GM23338 (cell line): ENCODE results near the gene DTYMK. TPM values are rescaled to one million over a fixed set of nuclear protein-coding genes. Genes with fewer than 3 reads are reported as not detected.

Source experiments
- ATAC-seq: fragments of 200-7000 bp; cut with Tn5 transposase; 3 replicates; pipeline ENCODE4 v1.9.1; 2020
- DNase-seq: peaks from one replicate; pipeline ENCODE4 v3.0.0-alpha.2; 2015; ENCODE audit warnings: low spot score
- H2AFZ ChIP-seq: fragments of 200-600 bp; sonication (generic); 2 replicates; pipeline ENCODE4 v1.8.0; 2016; ENCODE audit warnings: antibody characterized with exemption, mild to moderate bottlenecking, moderate library complexity
- H3F3A ChIP-seq: fragments of 200-600 bp; sonication (generic); replicated peaks from 2 replicates; pipeline ENCODE4 v1.8.0; 2017; ENCODE audit warnings: antibody characterized with exemption, mixed run types, low read depth
- H3K27ac ChIP-seq: fragments of 200-600 bp; sonication (generic); 2 replicates; pipeline ENCODE4 v1.6.1; 2016; ENCODE audit warnings: low read depth
- H3K27me3 ChIP-seq: fragments of 200-600 bp; sonication (generic); 2 replicates; pipeline ENCODE4 v1.8.0; 2016; ENCODE audit warnings: mild to moderate bottlenecking, mixed run types, moderate library complexity; ENCODE audit not compliant: insufficient read depth
- H3K36me3 ChIP-seq: fragments of 200-600 bp; sonication (generic); 2 replicates; pipeline ENCODE4 v1.8.0; 2016; ENCODE audit warnings: mild to moderate bottlenecking; ENCODE audit not compliant: insufficient read depth
- H3K4me1 ChIP-seq: fragments of 200-600 bp; sonication (generic); 2 replicates; pipeline ENCODE4 v1.8.0; 2016; ENCODE audit warnings: mild to moderate bottlenecking, moderate library complexity; ENCODE audit not compliant: insufficient read depth
- H3K4me2 ChIP-seq: fragments of 200-600 bp; sonication (generic); 2 replicates; pipeline ENCODE4 v1.7.1; 2017; ENCODE audit warnings: mixed run types
- H3K4me3 ChIP-seq: fragments of 200-600 bp; sonication (generic); 2 replicates; pipeline ENCODE4 v1.6.1; 2016; ENCODE audit warnings: mixed run types
- H3K79me2 ChIP-seq: fragments of 200-600 bp; sonication (generic); replicated peaks from 2 replicates; pipeline ENCODE4 v1.8.0; 2017; ENCODE audit warnings: mild to moderate bottlenecking; ENCODE audit not compliant: insufficient read depth
- H3K9me2 ChIP-seq: fragments of 200-600 bp; sonication (generic); 2 replicates; pipeline ENCODE4 v1.8.0; 2017; ENCODE audit not compliant: insufficient read depth
- H4K20me1 ChIP-seq: fragments of 200-600 bp; sonication (generic); replicated peaks from 2 replicates; pipeline ENCODE4 v1.8.0; 2017; ENCODE audit warnings: mild to moderate bottlenecking; ENCODE audit not compliant: insufficient read depth
- H3K27ac Mint-ChIP-seq: 2 replicates; pipeline ENCODE4 v1.8.0; 2020; ENCODE audit warnings: inconsistent platforms, mild to moderate bottlenecking, moderate library complexity, mixed read lengths
- H3K27me3 Mint-ChIP-seq: 3 replicates; pipeline ENCODE4 v1.8.0; 2022; ENCODE audit warnings: low read depth, mild to moderate bottlenecking, moderate library complexity, mixed read lengths, inconsistent platforms; ENCODE audit not compliant: insufficient read depth, poor library complexity
- H3K36me3 Mint-ChIP-seq: 3 replicates; pipeline ENCODE4 v1.8.0; 2021; ENCODE audit warnings: low read depth, mild to moderate bottlenecking, inconsistent platforms, moderate library complexity, mixed read lengths
- H3K4me1 Mint-ChIP-seq: 3 replicates; pipeline ENCODE4 v1.8.0; 2020; ENCODE audit warnings: mild to moderate bottlenecking, inconsistent platforms, mixed read lengths
- H3K4me3 Mint-ChIP-seq: 3 replicates; pipeline ENCODE4 v1.8.0; 2021; ENCODE audit warnings: moderate library complexity, mild to moderate bottlenecking, inconsistent platforms, mixed read lengths
- H3K9me3 Mint-ChIP-seq: 3 replicates; pipeline ENCODE4 v1.8.0; 2020; ENCODE audit warnings: moderate library complexity, mild to moderate bottlenecking, inconsistent platforms, mixed read lengths
- CREB1 ChIP-seq: fragments of 250-450 bp; sonication (Bioruptor Pico); IDR thresholded peaks from 2 replicates; pipeline ENCODE4 v1.5.0; 2020; ENCODE audit warnings: low read depth, mild to moderate bottlenecking, moderate library complexity
- EZH2 ChIP-seq: fragments of 200-600 bp; sonication (generic); IDR thresholded peaks from one replicate; pipeline ENCODE4 v1.8.0; 2017; ENCODE audit warnings: antibody characterized with exemption, mild to moderate bottlenecking, low read depth; ENCODE audit not compliant: unreplicated experiment
- EZH2phosphoT487 ChIP-seq: fragments of 200-600 bp; sonication (generic); IDR thresholded peaks from one replicate; pipeline ENCODE4 v1.8.1; 2018; ENCODE audit warnings: antibody characterized with exemption; ENCODE audit not compliant: unreplicated experiment
- JUNB ChIP-seq: IDR thresholded peaks from one replicate; pipeline ENCODE4 v1.6.1; 2016; ENCODE audit warnings: antibody characterized with exemption; ENCODE audit not compliant: unreplicated experiment
- STAT1 ChIP-seq: IDR thresholded peaks from one replicate; pipeline ENCODE4 v1.6.1; 2016; ENCODE audit warnings: antibody characterized with exemption; ENCODE audit not compliant: unreplicated experiment
- polyA plus RNA-seq: library from polyadenylated mRNA; unstranded; fragments of >200 nt; fragmentation: Nextera tagmentation; extraction: Ambion mirVana; gene quantifications from 2 replicates; pipeline ENCODE4 v1.2.1, GENCODE V29; 2016
- total RNA-seq: library from RNA; depleted of rRNA; stranded (reverse); fragments of >200 nt; shearing (Covaris generic); gene quantifications from 2 replicates; pipeline ENCODE4 v1.2.3, GENCODE V29; 2014
- TF ChIP-seq, protein P1 (sequence below): IDR thresholded peaks from 2 replicates; pipeline ENCODE4 v1.6.1; 2016; ENCODE audit warnings: antibody characterized with exemption
- TF ChIP-seq, protein P2 (sequence below): fragments of 250-450 bp; sonication (Bioruptor Pico); IDR thresholded peaks from 2 replicates; pipeline ENCODE4 v1.5.0; 2020; ENCODE audit warnings: mild to moderate bottlenecking, moderate library complexity
- TF ChIP-seq, protein P3 (sequence below): IDR thresholded peaks from one replicate; pipeline ENCODE4 v1.6.1; 2018; ENCODE audit warnings: antibody characterized with exemption; ENCODE audit not compliant: unreplicated experiment

The DTYMK gene
- total and polyA plus RNA-seq, 2 experiments from 2014 or later: 55.4 to 65.4 TPM

DNA sequence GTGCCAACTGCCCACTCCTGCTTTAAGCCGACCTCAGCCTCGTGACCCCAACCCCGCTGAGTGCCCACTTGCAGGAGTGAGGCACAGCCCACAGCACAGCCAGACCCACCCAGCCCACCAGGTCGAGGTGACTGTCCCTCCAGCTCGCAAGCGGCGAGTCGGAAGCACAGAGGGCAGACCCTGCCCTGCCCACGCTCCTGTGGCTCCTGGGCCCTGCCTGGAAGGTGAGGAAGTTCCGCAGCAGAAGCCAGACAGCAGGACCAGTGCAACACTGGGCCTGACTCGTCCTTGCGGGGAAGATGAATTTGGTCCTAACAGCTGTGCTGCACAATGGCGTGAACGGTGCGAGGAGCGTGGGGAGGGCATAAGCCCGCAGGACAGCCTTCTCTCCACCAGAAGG lies 9.9 kb downstream of the DTYMK start:
- Mint-ChIP-seq H3K27me3 (peaks cover 14% of the 10 kb centered on the region), H3K9me3 (no peaks in the 10 kb centered on the region), H3K27ac (no peak overlapping the region), H3K36me3 (peaks cover 61% of the 10 kb centered on the region), H3K4me3 (no peak overlapping the region), H3K4me1 (peaks cover 5% of the 10 kb centered on the region; the same call in 2 of the 3 replicates)
- H4K20me1 ChIP-seq: peaks cover 8% of the 10 kb centered on the region
- no peak overlapping the region for H3K27ac ChIP-seq
- no peak for ATAC-seq
- H3K36me3 ChIP-seq: peaks cover 4% of the 10 kb centered on the region
- no peaks in the 10 kb centered on the region for H3K27me3 ChIP-seq
- no peak overlapping the region for H3K4me3 ChIP-seq
- no peak for DNase-seq
- no peak overlapping the region for H3K4me2 ChIP-seq
- no peaks in the 10 kb centered on the region for H3K4me1 ChIP-seq
- no peaks in the 10 kb centered on the region for H3K9me2 ChIP-seq
- TF ChIP-seq STAT1 (no peak), JUNB (no peak), EZH2phosphoT487 (no peak), CREB1 (CRISPR knock-in tag) (no peak), EZH2 (no peak)
- TF ChIP-seq, protein P1, sequence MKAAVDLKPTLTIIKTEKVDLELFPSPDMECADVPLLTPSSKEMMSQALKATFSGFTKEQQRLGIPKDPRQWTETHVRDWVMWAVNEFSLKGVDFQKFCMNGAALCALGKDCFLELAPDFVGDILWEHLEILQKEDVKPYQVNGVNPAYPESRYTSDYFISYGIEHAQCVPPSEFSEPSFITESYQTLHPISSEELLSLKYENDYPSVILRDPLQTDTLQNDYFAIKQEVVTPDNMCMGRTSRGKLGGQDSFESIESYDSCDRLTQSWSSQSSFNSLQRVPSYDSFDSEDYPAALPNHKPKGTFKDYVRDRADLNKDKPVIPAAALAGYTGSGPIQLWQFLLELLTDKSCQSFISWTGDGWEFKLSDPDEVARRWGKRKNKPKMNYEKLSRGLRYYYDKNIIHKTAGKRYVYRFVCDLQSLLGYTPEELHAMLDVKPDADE: no peak
- TF ChIP-seq, protein P2, sequence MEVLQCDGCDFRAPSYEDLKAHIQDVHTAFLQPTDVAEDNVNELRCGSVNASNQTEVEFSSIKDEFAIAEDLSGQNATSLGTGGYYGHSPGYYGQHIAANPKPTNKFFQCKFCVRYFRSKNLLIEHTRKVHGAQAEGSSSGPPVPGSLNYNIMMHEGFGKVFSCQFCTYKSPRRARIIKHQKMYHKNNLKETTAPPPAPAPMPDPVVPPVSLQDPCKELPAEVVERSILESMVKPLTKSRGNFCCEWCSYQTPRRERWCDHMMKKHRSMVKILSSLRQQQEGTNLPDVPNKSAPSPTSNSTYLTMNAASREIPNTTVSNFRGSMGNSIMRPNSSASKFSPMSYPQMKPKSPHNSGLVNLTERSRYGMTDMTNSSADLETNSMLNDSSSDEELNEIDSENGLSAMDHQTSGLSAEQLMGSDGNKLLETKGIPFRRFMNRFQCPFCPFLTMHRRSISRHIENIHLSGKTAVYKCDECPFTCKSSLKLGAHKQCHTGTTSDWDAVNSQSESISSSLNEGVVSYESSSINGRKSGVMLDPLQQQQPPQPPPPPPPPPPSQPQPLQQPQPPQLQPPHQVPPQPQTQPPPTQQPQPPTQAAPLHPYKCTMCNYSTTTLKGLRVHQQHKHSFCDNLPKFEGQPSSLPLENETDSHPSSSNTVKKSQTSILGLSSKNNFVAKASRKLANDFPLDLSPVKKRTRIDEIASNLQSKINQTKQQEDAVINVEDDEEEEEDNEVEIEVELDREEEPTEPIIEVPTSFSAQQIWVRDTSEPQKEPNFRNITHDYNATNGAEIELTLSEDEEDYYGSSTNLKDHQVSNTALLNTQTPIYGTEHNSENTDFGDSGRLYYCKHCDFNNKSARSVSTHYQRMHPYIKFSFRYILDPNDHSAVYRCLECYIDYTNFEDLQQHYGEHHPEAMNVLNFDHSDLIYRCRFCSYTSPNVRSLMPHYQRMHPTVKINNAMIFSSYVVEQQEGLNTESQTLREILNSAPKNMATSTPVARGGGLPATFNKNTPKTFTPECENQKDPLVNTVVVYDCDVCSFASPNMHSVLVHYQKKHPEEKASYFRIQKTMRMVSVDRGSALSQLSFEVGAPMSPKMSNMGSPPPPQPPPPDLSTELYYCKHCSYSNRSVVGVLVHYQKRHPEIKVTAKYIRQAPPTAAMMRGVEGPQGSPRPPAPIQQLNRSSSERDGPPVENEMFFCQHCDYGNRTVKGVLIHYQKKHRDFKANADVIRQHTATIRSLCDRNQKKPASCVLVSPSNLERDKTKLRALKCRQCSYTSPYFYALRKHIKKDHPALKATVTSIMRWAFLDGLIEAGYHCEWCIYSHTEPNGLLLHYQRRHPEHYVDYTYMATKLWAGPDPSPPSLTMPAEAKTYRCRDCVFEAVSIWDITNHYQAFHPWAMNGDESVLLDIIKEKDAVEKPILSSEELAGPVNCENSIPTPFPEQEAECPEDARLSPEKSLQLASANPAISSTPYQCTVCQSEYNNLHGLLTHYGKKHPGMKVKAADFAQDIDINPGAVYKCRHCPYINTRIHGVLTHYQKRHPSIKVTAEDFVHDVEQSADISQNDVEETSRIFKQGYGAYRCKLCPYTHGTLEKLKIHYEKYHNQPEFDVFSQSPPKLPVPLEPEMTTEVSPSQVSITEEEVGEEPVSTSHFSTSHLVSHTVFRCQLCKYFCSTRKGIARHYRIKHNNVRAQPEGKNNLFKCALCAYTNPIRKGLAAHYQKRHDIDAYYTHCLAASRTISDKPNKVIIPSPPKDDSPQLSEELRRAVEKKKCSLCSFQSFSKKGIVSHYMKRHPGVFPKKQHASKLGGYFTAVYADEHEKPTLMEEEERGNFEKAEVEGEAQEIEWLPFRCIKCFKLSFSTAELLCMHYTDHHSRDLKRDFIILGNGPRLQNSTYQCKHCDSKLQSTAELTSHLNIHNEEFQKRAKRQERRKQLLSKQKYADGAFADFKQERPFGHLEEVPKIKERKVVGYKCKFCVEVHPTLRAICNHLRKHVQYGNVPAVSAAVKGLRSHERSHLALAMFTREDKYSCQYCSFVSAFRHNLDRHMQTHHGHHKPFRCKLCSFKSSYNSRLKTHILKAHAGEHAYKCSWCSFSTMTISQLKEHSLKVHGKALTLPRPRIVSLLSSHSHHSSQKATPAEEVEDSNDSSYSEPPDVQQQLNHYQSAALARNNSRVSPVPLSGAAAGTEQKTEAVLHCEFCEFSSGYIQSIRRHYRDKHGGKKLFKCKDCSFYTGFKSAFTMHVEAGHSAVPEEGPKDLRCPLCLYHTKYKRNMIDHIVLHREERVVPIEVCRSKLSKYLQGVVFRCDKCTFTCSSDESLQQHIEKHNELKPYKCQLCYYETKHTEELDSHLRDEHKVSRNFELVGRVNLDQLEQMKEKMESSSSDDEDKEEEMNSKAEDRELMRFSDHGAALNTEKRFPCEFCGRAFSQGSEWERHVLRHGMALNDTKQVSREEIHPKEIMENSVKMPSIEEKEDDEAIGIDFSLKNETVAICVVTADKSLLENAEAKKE (CRISPR knock-in tag): no peak
- TF ChIP-seq, protein P3, sequence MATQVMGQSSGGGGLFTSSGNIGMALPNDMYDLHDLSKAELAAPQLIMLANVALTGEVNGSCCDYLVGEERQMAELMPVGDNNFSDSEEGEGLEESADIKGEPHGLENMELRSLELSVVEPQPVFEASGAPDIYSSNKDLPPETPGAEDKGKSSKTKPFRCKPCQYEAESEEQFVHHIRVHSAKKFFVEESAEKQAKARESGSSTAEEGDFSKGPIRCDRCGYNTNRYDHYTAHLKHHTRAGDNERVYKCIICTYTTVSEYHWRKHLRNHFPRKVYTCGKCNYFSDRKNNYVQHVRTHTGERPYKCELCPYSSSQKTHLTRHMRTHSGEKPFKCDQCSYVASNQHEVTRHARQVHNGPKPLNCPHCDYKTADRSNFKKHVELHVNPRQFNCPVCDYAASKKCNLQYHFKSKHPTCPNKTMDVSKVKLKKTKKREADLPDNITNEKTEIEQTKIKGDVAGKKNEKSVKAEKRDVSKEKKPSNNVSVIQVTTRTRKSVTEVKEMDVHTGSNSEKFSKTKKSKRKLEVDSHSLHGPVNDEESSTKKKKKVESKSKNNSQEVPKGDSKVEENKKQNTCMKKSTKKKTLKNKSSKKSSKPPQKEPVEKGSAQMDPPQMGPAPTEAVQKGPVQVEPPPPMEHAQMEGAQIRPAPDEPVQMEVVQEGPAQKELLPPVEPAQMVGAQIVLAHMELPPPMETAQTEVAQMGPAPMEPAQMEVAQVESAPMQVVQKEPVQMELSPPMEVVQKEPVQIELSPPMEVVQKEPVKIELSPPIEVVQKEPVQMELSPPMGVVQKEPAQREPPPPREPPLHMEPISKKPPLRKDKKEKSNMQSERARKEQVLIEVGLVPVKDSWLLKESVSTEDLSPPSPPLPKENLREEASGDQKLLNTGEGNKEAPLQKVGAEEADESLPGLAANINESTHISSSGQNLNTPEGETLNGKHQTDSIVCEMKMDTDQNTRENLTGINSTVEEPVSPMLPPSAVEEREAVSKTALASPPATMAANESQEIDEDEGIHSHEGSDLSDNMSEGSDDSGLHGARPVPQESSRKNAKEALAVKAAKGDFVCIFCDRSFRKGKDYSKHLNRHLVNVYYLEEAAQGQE: no peak
- H3F3A ChIP-seq: no peaks in the 10 kb centered on the region; the same call in none of the 2 replicates
- peaks cover 6% of the 10 kb centered on the region; the same call in 1 of the 2 replicates for H3K79me2 ChIP-seq
- no peak overlapping the region for H2AFZ ChIP-seq
